HG03432 (cell line): ENCODE measurements around the gene ZFYVE28.

ENCODE experiments used
- ATAC-seq: cut with Tn5 transposase; IDR thresholded peaks from one replicate; pipeline ENCODE4 v1.9.1; 2021; ENCODE audit warnings: mild to moderate bottlenecking, moderate library complexity; ENCODE audit not compliant: unreplicated experiment

The ZFYVE28 gene

GRCh38 chr4:2371765-2372487 lies 46.5 kb downstream of the ZFYVE28 start:
- ATAC-seq: no peak

- ATAC-seq: no peak
Observed at GRCh38 chr4:2370597-2371320, 47.7 kb downstream of the ZFYVE28 start.

GRCh38 chr4:2368746-2369437 lies 49.6 kb downstream of the ZFYVE28 start:
- ATAC-seq: no peak

- no peak for ATAC-seq
Observed at GRCh38 chr4:2367626-2368025, 50.8 kb downstream of the ZFYVE28 start.

- ATAC-seq: no peak
Observed at GRCh38 chr4:2366252-2367192, 51.9 kb downstream of the ZFYVE28 start.

GRCh38 chr4:2365913-2366210 lies 52.6 kb downstream of the ZFYVE28 start:
- no peak for ATAC-seq

GRCh38 chr4:2365054-2365912 lies 53.2 kb downstream of the ZFYVE28 start:
- no peak for ATAC-seq

- no peak for ATAC-seq
Observed at GRCh38 chr4:2364654-2365053, 53.8 kb downstream of the ZFYVE28 start.

- ATAC-seq: no peak
Observed at GRCh38 chr4:2363951-2364653, 54.3 kb downstream of the ZFYVE28 start.

- ATAC-seq: no peak
Observed at GRCh38 chr4:2363056-2363721, 55.3 kb downstream of the ZFYVE28 start.

- no peak for ATAC-seq
Observed at GRCh38 chr4:2362266-2363055, 56.0 kb downstream of the ZFYVE28 start.

GRCh38 chr4:2361366-2362265 lies 56.8 kb downstream of the ZFYVE28 start:
- ATAC-seq: no peak

- ATAC-seq: no peak
Observed at GRCh38 chr4:2360396-2360730, 58.1 kb downstream of the ZFYVE28 start.

- no peak for ATAC-seq
Observed at GRCh38 chr4:2359591-2360395, 58.7 kb downstream of the ZFYVE28 start.

GRCh38 chr4:2357821-2358745 lies 60.4 kb downstream of the ZFYVE28 start:
- ATAC-seq: no peak
